ENCODE data around the gene PTPRO. TPM values are rescaled to one million over a fixed set of nuclear protein-coding genes. Genes with fewer than 3 reads are reported as not detected.
A peak's percentile ranks its signal among the peaks of the same experiment; 100 is the strongest.

The PTPRO gene
- total RNA-seq, 1 donor from 2014 or later: 3.0 TPM

- no peaks in the 10 kb centered on the region for H3K36me3 Mint-ChIP-seq (ENCODE audit: low read depth)
- H3K4me1 Mint-ChIP-seq (ENCODE audit: low read depth): peaks cover 8% of the 10 kb centered on the region
- DNase-seq (ENCODE audit: low spot score): no peak
- H3K4me3 Mint-ChIP-seq (ENCODE audit: unreplicated experiment): no peak overlapping the region
- H3K9me3 Mint-ChIP-seq (ENCODE audit: low read depth): peaks cover 2% of the 10 kb centered on the region
- TF ChIP-seq CTCF (IDR thresholded peaks at IDR 0.05): no peak
- no peak overlapping the region for H3K27ac Mint-ChIP-seq (ENCODE audit: unreplicated experiment)
- H3K27me3 Mint-ChIP-seq (ENCODE audit: low read depth): no peaks in the 10 kb centered on the region
These were observed 89.5 kb downstream of the PTPRO start for GRCh38 chr12:15411842-15412241.

GRCh38 chr12:15417691-15418090 is 95.4 kb downstream of the PTPRO start:
- no peak for DNase-seq (ENCODE audit: low spot score)
- Mint-ChIP-seq H3K4me3 (ENCODE audit: unreplicated experiment) (no peak overlapping the region), H3K4me1 (ENCODE audit: low read depth) (peaks cover 3% of the 10 kb centered on the region), H3K27me3 (ENCODE audit: low read depth) (no peaks in the 10 kb centered on the region), H3K9me3 (ENCODE audit: low read depth) (peaks cover 2% of the 10 kb centered on the region), H3K36me3 (ENCODE audit: low read depth) (no peaks in the 10 kb centered on the region), H3K27ac (ENCODE audit: unreplicated experiment) (no peak overlapping the region)
- no peak for TF ChIP-seq CTCF (IDR thresholded peaks at IDR 0.05)

- Mint-ChIP-seq H3K27me3 (ENCODE audit: low read depth) (no peaks in the 10 kb centered on the region), H3K4me3 (ENCODE audit: unreplicated experiment) (no peak overlapping the region), H3K4me1 (ENCODE audit: low read depth) (peaks cover 9% of the 10 kb centered on the region), H3K36me3 (ENCODE audit: low read depth) (no peaks in the 10 kb centered on the region), H3K9me3 (ENCODE audit: low read depth) (no peaks in the 10 kb centered on the region), H3K27ac (ENCODE audit: unreplicated experiment) (no peak overlapping the region)
- no peak for TF ChIP-seq CTCF (IDR thresholded peaks at IDR 0.05)
- DNase-seq (ENCODE audit: low spot score): no peak
These were observed 101.3 kb downstream of the PTPRO start for GRCh38 chr12:15423629-15424028.

- Mint-ChIP-seq H3K36me3 (ENCODE audit: low read depth) (no peaks in the 10 kb centered on the region), H3K9me3 (ENCODE audit: low read depth) (no peaks in the 10 kb centered on the region), H3K27ac (ENCODE audit: unreplicated experiment) (no peak overlapping the region), H3K27me3 (ENCODE audit: low read depth) (peaks cover 21% of the 10 kb centered on the region), H3K4me1 (ENCODE audit: low read depth) (peaks cover 7% of the 10 kb centered on the region), H3K4me3 (ENCODE audit: unreplicated experiment) (no peak overlapping the region)
- no peak for DNase-seq (ENCODE audit: low spot score)
- TF ChIP-seq CTCF (IDR thresholded peaks at IDR 0.05): no peak
These were observed 105.6 kb downstream of the PTPRO start for GRCh38 chr12:15427913-15428312.

- Mint-ChIP-seq H3K4me3 (ENCODE audit: unreplicated experiment) (no peak overlapping the region), H3K27me3 (ENCODE audit: low read depth) (peaks cover 21% of the 10 kb centered on the region), H3K9me3 (ENCODE audit: low read depth) (no peaks in the 10 kb centered on the region), H3K36me3 (ENCODE audit: low read depth) (no peaks in the 10 kb centered on the region), H3K27ac (ENCODE audit: unreplicated experiment) (no peak overlapping the region), H3K4me1 (ENCODE audit: low read depth) (peaks cover 3% of the 10 kb centered on the region)
- no peak for DNase-seq (ENCODE audit: low spot score)
- TF ChIP-seq CTCF (IDR thresholded peaks at IDR 0.05): peak; percentile 11
These were observed 106.3 kb downstream of the PTPRO start for GRCh38 chr12:15428632-15429031.
